Chondrocyte (in vitro differentiated cells): ENCODE measurements around the gene GOLGA8B. TPM values are rescaled to one million over a fixed set of nuclear protein-coding genes. Genes with fewer than 3 reads are reported as not detected.
A peak's percentile ranks its signal among the peaks of the same experiment; 100 is the strongest.
"Not testable (repeated sequence)": the region's sequence is repeated elsewhere in the genome, so short reads cannot be mapped to it uniquely, and the experiment has no call there.

ENCODE experiments used
- DNase-seq: peaks from one replicate; pipeline ENCODE4 v3.0.0; 2021; ENCODE audit warnings: mixed read lengths, low spot score
- H3K27ac Mint-ChIP-seq: one replicate; pipeline ENCODE4 v1.8.0; 2021; ENCODE audit warnings: mild to moderate bottlenecking, moderate library complexity, mixed read lengths; ENCODE audit not compliant: unreplicated experiment
- H3K27me3 Mint-ChIP-seq: 2 replicates; pipeline ENCODE4 v1.8.0; 2021; ENCODE audit warnings: low read depth, mixed read lengths
- H3K36me3 Mint-ChIP-seq: 2 replicates; pipeline ENCODE4 v1.8.0; 2021; ENCODE audit warnings: low read depth, mixed read lengths
- H3K4me1 Mint-ChIP-seq: 2 replicates; pipeline ENCODE4 v1.8.0; 2021; ENCODE audit warnings: low read depth, mild to moderate bottlenecking, mixed read lengths
- H3K4me3 Mint-ChIP-seq: one replicate; pipeline ENCODE4 v1.8.0; 2021; ENCODE audit warnings: mild to moderate bottlenecking, moderate library complexity, mixed read lengths; ENCODE audit not compliant: unreplicated experiment
- H3K9me3 Mint-ChIP-seq: 2 replicates; pipeline ENCODE4 v1.8.0; 2021; ENCODE audit warnings: low read depth, mixed read lengths
- long read RNA-seq: library from polyadenylated mRNA; stranded (forward); transcript quantifications from one replicate; pipeline ENCODE4 v2.0.0, GENCODE V29; 2021
- total RNA-seq: library from RNA; stranded (reverse); gene quantifications from 3 replicates; pipeline ENCODE4 v1.2.1, GENCODE V29; 2021
- TF ChIP-seq, protein P1 (sequence below): fragments of 200-600 bp; sonication (generic); IDR thresholded peaks from 2 replicates; pipeline ENCODE4 v1.5.0; 2021; ENCODE audit warnings: antibody characterized with exemption, mild to moderate bottlenecking, moderate library complexity

The GOLGA8B gene, protein sequence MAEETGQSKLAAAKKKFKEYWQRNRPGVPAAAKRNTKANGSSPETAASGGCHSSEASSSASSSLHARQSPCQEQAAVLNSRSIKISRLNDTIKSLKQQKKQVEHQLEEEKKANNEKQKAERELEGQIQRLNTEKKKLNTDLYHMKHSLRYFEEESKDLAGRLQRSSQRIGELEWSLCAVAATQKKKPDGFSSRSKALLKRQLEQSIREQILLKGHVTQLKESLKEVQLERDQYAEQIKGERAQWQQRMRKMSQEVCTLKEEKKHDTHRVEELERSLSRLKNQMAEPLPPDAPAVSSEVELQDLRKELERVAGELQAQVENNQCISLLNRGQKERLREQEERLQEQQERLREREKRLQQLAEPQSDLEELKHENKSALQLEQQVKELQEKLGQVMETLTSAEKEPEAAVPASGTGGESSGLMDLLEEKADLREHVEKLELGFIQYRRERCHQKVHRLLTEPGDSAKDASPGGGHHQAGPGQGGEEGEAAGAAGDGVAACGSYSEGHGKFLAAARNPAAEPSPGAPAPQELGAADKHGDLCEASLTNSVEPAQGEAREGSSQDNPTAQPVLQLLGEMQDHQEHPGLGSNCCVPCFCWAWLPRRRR
- total RNA-seq = 42.8 to 55.3 TPM (median 52.6 TPM) in 3 replicates
- long read RNA-seq, full-length matches to known transcripts = 5 of 42 reads
- long read RNA-seq, partial matches to known transcripts = 13 of 42 reads
- long read RNA-seq, other reads (novel, unspliced or antisense) = 24 of 42 reads

DNA sequence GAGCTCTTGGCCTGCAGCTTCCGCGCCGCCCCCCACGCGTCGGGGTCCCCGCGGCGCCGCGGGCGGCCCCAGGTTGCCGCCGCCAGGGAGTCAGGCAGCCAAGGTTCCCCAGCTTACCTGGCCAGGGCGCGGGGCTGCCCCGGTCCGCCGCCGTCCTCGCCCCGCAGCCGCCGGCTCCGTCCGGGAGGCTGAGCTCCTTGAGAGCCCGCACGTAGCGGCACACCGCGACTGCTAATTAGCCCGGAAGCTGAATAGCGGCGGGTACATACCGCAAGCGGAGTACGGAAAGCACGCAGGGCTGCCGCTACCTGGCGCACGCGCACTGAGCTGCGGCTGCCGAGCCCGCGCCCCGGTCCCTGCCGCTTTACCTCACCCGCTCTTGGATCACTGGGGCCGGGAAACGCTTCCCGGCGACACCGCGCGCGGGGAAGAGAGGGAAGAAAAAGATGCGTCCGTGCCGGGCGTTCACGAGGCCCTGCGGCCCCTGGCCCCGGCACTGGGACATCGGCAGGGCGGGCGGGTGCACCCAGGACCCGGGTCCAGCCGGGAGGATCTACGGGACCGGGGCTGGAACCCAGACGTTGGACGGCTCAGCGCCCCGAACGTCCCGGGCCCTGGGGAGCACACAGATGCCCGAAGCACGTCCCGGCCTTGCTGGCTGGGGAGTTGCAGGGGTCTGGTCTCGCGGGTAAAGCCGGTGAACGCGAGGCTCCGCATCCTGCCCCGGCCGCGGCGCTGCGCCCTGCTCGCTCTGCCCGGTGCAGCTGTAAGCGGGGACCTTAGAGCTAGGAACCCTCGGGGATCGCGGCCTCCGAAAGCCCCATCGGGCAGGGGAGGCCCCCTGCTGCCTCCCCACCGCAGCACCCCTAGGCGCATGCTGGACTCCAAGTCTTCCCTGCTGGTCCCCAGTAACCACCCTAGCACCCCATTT is at the start of gene GOLGA8B:
Gene GOLGA8B, minus strand, starts transcription at position 253 of the 931 bp plus-strand sequence. CDS start 47,739 bp downstream, outside the sequence.
- no peaks in the 10 kb centered on the region for H3K9me3 Mint-ChIP-seq
- no peaks in the 10 kb centered on the region for H3K27me3 Mint-ChIP-seq
- H3K27ac Mint-ChIP-seq = no peak within 1 kb of the TSS
- TF ChIP-seq, protein P1, sequence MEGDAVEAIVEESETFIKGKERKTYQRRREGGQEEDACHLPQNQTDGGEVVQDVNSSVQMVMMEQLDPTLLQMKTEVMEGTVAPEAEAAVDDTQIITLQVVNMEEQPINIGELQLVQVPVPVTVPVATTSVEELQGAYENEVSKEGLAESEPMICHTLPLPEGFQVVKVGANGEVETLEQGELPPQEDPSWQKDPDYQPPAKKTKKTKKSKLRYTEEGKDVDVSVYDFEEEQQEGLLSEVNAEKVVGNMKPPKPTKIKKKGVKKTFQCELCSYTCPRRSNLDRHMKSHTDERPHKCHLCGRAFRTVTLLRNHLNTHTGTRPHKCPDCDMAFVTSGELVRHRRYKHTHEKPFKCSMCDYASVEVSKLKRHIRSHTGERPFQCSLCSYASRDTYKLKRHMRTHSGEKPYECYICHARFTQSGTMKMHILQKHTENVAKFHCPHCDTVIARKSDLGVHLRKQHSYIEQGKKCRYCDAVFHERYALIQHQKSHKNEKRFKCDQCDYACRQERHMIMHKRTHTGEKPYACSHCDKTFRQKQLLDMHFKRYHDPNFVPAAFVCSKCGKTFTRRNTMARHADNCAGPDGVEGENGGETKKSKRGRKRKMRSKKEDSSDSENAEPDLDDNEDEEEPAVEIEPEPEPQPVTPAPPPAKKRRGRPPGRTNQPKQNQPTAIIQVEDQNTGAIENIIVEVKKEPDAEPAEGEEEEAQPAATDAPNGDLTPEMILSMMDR = no peak
- peaks cover 28% of the 10 kb centered on the region for H3K4me1 Mint-ChIP-seq
- DNase-seq = no peak
- H3K4me3 Mint-ChIP-seq = peak within 1 kb of the TSS; percentile 81
- no peaks in the 10 kb centered on the region for H3K36me3 Mint-ChIP-seq

DNA sequence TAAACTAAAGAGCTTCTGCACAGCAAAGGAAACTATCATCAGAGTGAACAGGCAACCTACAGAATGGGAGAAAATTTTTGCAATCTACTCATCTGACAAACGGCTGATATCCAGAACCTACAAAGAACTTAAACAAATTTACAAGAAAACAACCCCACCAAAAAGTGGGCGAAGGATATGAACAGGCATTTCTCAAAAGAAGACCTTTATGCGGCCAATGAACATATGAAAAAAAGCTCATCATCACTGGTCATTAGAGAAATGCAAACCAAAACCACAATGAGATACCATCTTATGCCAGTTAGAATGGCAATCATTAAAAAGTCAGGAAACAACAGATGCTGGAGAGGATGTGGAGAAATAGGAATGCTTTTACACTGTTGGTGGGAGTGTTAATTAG is 49.7 kb upstream of the GOLGA8B start:
- H3K36me3 Mint-ChIP-seq, H3K4me1 Mint-ChIP-seq, H3K27me3 Mint-ChIP-seq, H3K4me3 Mint-ChIP-seq, H3K27ac Mint-ChIP-seq, DNase-seq: not testable (repeated sequence)
- peaks cover 17% of the 10 kb centered on the region for H3K9me3 Mint-ChIP-seq

DNA sequence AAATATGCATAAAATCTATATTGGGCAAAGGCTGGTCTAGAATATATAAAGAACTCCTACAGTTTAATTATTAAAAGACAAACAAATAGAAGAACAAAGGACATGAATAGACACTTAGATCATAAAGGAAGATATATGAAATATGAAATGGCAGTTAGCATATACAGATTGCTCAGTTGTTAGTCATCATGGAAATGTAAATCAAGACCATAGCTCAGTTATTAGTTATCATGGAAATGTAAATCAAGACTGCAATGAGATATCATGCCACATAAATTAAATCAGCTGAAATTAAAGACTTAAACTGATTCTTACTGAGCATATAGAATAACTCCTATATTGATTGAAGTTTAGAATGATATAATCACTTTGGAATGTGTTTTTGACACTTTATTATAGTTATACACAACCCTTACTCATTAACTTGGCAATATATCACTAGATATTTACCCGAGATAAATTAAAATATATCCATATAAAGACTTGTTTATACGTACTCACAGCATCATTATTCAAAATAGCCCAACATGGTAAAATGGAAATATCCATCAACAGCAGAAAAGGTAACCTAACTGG is 45.2 kb upstream of the GOLGA8B start:
- TF ChIP-seq, protein P1 = no peak
- Mint-ChIP-seq H3K9me3 (peaks cover 27% of the 10 kb centered on the region), H3K27ac (no peak overlapping the region), H3K27me3 (no peaks in the 10 kb centered on the region), H3K4me3 (no peak overlapping the region), H3K36me3 (no peaks in the 10 kb centered on the region), H3K4me1 (peaks cover 9% of the 10 kb centered on the region)
- DNase-seq = no peak

DNA sequence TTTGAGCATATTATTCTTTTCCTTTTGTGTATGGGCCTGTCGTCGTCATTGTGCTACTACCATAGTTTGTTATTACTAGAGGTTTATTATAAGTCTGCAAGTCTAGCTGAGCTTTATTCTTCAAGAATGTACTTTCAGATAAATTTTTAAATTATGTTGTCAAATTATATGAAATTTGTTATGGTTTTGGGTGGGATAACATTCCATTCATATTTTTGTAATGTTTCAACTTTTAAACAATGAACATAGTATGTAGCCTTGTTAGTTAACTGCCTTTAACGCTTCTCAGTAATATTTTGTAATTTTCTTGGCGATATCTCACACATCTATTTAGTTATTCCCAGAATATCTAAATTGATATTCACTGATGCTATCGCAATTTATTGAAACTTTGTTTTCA is 41.6 kb upstream of the GOLGA8B start:
- peaks cover 6% of the 10 kb centered on the region for H3K4me1 Mint-ChIP-seq
- peaks cover 11% of the 10 kb centered on the region for H3K9me3 Mint-ChIP-seq
- H3K27ac Mint-ChIP-seq = no peak overlapping the region
- no peaks in the 10 kb centered on the region for H3K36me3 Mint-ChIP-seq
- peaks cover 6% of the 10 kb centered on the region for H3K27me3 Mint-ChIP-seq
- TF ChIP-seq, protein P1 = no peak
- H3K4me3 Mint-ChIP-seq = no peak overlapping the region
- no peak for DNase-seq

DNA sequence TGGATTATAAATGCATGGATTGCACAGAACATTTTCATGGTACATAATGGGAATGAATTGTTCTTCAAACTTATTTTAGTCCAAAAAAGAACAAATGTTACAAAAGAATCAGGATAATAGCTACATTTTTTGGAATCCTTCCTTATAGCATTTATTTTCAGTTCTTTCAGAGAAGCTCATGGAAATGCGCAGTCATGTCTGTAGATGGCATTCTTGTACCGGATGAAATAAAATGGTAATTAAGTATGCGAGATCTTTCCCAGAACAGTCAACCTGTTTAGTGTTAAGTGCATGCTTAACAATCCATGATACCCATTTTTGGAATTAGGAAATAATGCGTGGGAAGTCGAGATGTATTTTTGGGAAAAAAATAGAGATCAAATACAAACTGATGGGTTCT is 38.2 kb upstream of the GOLGA8B start:
- Mint-ChIP-seq H3K27me3 (peaks cover 19% of the 10 kb centered on the region), H3K4me1 (peaks cover 4% of the 10 kb centered on the region), H3K36me3 (no peaks in the 10 kb centered on the region), H3K27ac (no peak overlapping the region), H3K9me3 (peaks cover 2% of the 10 kb centered on the region), H3K4me3 (no peak overlapping the region)
- TF ChIP-seq, protein P1 = peak; percentile 69
- no peak for DNase-seq
